ENCODE measurements around the gene PPP6R2.

GRCh38 chr22:50337262-50338041 lies 5.7 kb upstream of the PPP6R2 start:
- TF ChIP-seq CTCF (IDR thresholded peaks at IDR 0.05; ENCODE audit: poor library complexity, severe bottlenecking) (no peak), TAF1 (IDR thresholded peaks at IDR 0.05; ENCODE audit: low read depth) (no peak), POLR2AphosphoS5 (IDR thresholded peaks at IDR 0.05) (no peak), RAD21 (conservative IDR thresholded peaks at IDR 0.05) (no peak), REST (IDR thresholded peaks at IDR 0.05; ENCODE audit: borderline replicate concordance) (no peak)

Data from neural cell (in vitro differentiated cells).